Esophagus muscularis mucosa (tissue), 4 donors: ENCODE measurements around the gene XIST.

ENCODE experiments used
- CTCF ChIP-seq, 3 experiments: fragments of 200-600 bp in 2 of 3; fragments of 450-650 bp in 1 of 3; sonication (generic) in 2 of 3; IDR thresholded peaks; one replicate each; pipeline ENCODE4 v1.5.1; 2017 to 2019; ENCODE audit warnings: antibody characterized with exemption in 3 of 3, mild to moderate bottlenecking in 2 of 3, moderate library complexity in 1 of 3
- EP300 ChIP-seq: sonication (generic); formaldehyde crosslinking; IDR thresholded peaks from one replicate; pipeline ENCODE4 v1.6.1; 2017; ENCODE audit warnings: antibody characterized with exemption
- POLR2A ChIP-seq: fragments of 450-650 bp; IDR thresholded peaks from one replicate; pipeline ENCODE4 v1.6.1; 2017; ENCODE audit warnings: antibody characterized with exemption, moderate library complexity, mild to moderate bottlenecking, low read depth
- POLR2AphosphoS5 ChIP-seq, 2 donors: sonication (generic); formaldehyde crosslinking; IDR thresholded peaks; one replicate each; pipeline ENCODE4 v1.6.1; 2017; ENCODE audit warnings: antibody characterized with exemption in 2 of 2

DNA sequence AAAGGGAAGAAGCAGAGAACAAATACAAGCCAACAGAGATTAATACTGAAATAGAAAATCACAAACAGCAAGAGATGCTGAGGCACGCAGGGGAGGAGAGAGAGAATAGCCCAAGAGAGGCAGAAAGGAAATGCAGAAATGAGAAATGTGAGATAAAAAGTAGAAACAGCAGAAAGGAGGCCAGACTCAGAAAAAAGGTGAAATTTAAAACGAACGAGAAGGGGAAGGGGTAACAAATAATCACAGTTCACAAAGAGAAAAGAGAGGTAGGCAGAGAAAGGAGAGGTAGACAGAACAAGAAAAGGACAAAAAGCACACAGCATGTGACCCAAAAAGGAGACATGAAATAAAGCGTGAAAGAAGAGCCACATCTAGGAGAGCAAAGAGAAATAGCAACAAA lies 25.1 kb downstream of the XIST start:
- TF ChIP-seq POLR2A = no peak
- no peak for TF ChIP-seq POLR2AphosphoS5 (IDR thresholded peaks at IDR 0.05)
- no peak for TF ChIP-seq CTCF (IDR thresholded peaks at IDR 0.05)
- TF ChIP-seq EP300 = no peak
